WI38 (cell line): ENCODE data around the gene VPS50.

ENCODE experiments used
- H3K4me3 ChIP-seq: 2 replicates; pipeline ENCODE4 v1.5.1; 2011; ENCODE audit warnings: low read depth, mild to moderate bottlenecking, control low read depth, low read length
- TF ChIP-seq, protein P1 (sequence below): IDR thresholded peaks from 2 replicates; pipeline ENCODE4 v1.5.1; 2012; ENCODE audit warnings: low read depth, mild to moderate bottlenecking, control low read depth, low read length

Gene VPS50

DNA sequence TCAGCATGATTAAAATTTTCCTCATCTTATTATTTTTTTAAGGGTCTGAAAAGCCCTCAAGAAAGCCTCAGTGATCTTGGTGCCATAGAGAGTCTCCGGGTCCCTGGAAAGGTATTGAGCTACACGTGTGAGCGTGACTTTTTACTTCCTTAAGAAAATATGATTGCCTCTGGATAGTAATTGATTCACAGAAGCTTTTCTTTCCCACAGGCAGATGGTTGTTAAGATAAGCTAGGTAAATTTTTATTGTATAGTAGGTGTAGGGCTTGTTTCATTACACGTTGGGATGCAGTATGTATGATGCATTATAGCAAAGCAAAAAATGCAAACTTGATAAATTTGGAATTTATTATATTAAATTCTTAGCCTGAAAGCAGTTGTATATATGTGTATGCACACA, 7.7 kb downstream of the VPS50 start:
- TF ChIP-seq, protein P1, sequence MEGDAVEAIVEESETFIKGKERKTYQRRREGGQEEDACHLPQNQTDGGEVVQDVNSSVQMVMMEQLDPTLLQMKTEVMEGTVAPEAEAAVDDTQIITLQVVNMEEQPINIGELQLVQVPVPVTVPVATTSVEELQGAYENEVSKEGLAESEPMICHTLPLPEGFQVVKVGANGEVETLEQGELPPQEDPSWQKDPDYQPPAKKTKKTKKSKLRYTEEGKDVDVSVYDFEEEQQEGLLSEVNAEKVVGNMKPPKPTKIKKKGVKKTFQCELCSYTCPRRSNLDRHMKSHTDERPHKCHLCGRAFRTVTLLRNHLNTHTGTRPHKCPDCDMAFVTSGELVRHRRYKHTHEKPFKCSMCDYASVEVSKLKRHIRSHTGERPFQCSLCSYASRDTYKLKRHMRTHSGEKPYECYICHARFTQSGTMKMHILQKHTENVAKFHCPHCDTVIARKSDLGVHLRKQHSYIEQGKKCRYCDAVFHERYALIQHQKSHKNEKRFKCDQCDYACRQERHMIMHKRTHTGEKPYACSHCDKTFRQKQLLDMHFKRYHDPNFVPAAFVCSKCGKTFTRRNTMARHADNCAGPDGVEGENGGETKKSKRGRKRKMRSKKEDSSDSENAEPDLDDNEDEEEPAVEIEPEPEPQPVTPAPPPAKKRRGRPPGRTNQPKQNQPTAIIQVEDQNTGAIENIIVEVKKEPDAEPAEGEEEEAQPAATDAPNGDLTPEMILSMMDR = no peak

DNA sequence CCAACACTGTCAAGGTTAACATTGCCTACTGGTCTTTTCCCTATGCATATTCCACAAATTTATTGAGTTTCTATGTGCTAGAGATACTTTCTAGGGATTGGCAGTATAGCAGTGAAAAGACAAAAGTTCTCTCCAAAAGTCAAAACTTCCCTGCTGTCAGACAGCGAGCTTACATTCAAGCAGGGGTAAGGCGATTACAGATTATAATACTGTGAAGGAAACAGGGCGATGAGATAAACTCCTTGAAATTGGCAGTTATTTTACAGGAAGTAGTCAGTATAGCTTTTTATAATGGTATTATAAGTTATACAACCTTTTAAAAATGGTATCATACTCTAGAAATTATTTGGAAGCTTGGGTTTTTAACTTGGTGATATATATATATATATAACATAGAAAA, 9.9 kb downstream of the VPS50 start:
- TF ChIP-seq, protein P1 = no peak
- no peak overlapping the region for H3K4me3 ChIP-seq

More for the DNA sequence above, 7.7 kb downstream of the VPS50 start:
- no peak overlapping the region for H3K4me3 ChIP-seq

DNA sequence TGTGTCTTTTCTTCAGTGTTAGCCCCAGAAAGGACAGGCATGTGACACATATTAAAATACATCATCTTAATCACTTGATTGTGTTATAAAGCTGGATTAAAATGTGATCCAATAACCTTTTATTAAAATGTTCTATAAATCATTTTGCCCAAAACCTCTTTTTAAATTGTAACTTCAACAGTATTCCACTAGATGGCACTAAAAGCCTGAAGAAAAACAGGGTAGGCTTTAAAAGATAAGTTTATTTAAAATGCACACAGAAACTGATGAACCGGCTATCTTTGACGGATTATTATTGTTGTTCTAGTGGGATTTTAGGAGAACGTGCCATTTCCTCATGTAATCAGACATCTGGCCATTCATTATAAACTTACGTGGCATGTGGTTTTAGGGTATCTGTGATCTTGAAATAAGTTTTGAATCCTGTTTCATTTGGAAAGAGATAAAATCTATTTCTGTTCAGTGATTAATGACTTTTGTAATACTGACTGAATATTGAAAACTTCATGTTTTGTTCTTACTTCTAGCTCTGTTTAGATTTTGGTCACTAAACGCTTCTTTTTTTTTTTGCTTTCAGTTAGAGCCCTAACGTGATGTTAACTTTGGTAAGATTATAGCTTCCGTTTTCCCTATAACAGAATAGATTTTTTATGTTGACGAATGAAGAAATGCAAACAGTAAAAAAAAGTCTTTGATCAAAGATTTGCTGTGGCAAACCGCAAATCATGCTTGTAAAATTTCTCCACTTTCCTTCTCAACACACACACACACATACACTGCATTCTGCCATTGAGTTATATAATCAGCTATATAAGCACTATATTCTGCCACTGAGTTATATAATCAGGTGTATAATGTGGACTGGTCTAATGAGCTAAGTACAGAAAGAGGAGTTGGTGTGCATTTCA, 13.6 kb downstream of the VPS50 start:
- no peak overlapping the region for H3K4me3 ChIP-seq
- TF ChIP-seq, protein P1 = peak; percentile 11; the same call in 1 of the 2 replicates

DNA sequence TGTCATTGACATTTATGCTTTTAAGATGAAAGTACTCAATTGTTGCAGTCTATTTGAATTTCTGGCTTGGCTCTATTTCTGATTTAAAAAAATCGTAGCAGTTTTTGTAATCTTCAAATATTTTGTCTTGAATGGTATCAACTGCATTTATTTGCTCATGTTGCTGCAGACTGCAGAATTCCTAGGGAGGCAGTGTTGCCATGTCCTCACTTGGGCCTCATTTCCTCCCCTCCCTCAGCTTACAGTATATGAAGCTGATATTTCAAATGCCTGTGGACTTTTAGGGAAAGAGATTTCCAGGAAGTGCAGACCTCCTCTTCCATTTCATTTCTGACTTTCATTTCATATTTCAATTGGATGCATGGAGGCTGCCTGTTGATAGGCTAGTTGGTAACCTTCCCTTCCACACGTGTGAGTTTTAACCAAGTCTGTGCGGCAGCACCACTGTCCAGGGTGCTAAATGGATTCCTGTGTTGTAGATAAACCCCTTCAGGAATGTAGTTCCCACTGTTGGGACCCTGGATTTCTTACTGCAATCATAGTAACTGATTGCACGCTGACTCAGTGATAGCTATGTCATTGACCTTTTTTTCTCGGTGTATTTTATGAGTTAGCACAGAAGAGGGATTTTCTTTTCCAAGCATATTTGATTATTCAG, 17.5 kb downstream of the VPS50 start:
- H3K4me3 ChIP-seq = no peak overlapping the region

DNA sequence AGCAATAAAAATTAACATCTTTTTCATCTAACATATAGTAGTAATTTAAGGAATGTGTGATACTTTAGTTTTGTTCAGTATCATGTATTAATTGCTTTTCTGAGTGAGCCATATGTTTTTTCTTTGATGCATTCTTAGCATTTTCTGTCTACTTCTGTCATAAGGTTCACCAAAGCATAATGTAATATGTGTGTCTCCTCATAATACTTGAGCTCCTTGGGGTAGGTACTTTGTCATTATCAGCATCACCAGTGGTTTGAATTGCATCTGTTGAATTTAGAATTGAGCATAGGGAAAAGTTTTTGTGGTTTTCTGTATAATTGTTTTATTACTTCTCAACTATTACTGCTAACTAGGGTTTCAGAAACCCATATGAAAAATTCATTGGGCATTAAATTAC, 26.5 kb downstream of the VPS50 start:
- TF ChIP-seq, protein P1 = no peak
- no peak overlapping the region for H3K4me3 ChIP-seq

More for the DNA sequence above, 17.5 kb downstream of the VPS50 start:
- TF ChIP-seq, protein P1 = no peak

DNA sequence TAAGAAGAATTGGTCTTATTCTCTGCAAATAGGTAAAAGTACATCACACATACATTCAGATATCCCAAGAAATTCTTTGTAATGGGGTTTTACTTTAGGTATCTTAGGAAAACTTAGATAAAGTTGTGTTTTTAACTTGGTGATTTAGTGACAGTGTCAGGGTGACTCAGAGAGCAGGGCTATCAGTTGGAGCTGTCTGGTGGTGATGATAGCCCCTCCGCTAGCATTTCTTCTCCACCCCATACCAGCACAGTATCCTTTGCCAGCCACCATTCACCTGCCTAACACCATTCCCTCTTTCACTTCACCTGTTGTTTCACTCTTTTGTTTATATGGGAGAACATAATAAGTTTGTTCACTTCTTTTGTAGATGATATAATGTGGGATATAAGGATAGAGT, 30.4 kb downstream of the VPS50 start:
- H3K4me3 ChIP-seq = no peak overlapping the region
- TF ChIP-seq, protein P1 = no peak

DNA sequence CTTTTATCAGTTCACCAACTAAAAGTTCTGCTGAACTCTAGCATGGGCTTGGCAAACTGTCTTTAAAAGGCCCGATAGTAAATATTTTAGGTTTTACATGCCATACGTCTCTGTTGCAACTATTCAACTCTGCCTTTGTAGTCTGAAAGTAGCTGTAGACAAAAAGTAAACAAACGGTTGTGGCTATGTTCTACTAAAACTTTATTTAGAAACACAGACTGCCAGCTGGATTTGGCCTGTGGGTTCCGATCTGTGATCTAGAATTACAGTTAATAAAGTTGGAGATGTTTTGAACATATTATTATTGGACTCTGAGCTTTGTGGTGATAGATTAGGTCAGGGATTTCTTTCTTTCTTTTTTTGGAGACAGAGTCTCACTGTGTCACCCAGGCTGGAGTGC, 33.1 kb downstream of the VPS50 start:
- TF ChIP-seq, protein P1 = no peak
- H3K4me3 ChIP-seq = no peak overlapping the region
